Endothelial cell of umbilical vein (primary cell): ENCODE data around the gene RPL18. TPM values are rescaled to one million over a fixed set of nuclear protein-coding genes. Genes with fewer than 3 reads are reported as not detected.

Source experiments
- BruUV-seq: library from RNA; stranded (reverse); fragments of 400-500 nt; replicated peaks from 2 replicates; lab custom pipeline; 2021; lab: Mats Ljungman, UMichigan
- CTCF ChIA-PET: fragments of 300-600, 350-600 bp; sonication (Branson Sonifier 250); formaldehyde crosslinking; loops from one replicate; lab custom pipeline; 2021; ENCODE audit warnings: antibody characterized with exemption, inconsistent platforms; lab: Charles Lee
- POLR2A ChIA-PET: fragments of 300-600, 350-600 bp; sonication (Branson Sonifier 250); formaldehyde crosslinking; loops from one replicate; lab custom pipeline; 2021; ENCODE audit warnings: antibody characterized with exemption, inconsistent platforms; lab: Charles Lee
- DNase-seq: peaks from one replicate; pipeline ENCODE4 v3.0.0-alpha.2; 2011; ENCODE audit warnings: low read depth, low spot score
- FAIRE-seq: peaks from 2 replicates; lab custom pipeline; 2011; peaks lifted over from hg19 to GRCh38; lab: Jason Lieb, UNC
- H2AFZ ChIP-seq: 2 replicates; pipeline ENCODE4 v1.6.0; 2012; ENCODE audit warnings: low read depth, low read length, control low read depth, inconsistent platforms
- H3K27ac ChIP-seq: 2 replicates; pipeline ENCODE4 v1.5.1; 2011; ENCODE audit warnings: low read depth, mild to moderate bottlenecking, control low read depth, low read length, moderate library complexity; ENCODE audit not compliant: insufficient read depth
- H3K27me3 ChIP-seq, 2 experiments: 2 replicates each; pipeline versions ENCODE4 v1.6.0 to v1.6.1; 2011; ENCODE audit warnings: low read length in 2 of 2, mixed read lengths in 1 of 2; ENCODE audit not compliant: control insufficient read depth in 2 of 2, insufficient read depth in 2 of 2
- H3K36me3 ChIP-seq, 2 experiments: 2 replicates in 1 of 2; 3 replicates in 1 of 2; pipeline ENCODE4 v1.5.1; 2011; ENCODE audit warnings: low read length in 2 of 2, mild to moderate bottlenecking in 1 of 2, moderate library complexity in 1 of 2; ENCODE audit not compliant: control insufficient read depth in 2 of 2, insufficient read depth in 2 of 2; ENCODE audit errors: extremely low read depth in 1 of 2
- H3K4me1 ChIP-seq: 3 replicates; pipeline ENCODE4 v1.5.1; 2011; ENCODE audit warnings: mild to moderate bottlenecking, low read length; ENCODE audit not compliant: control insufficient read depth, insufficient read depth; ENCODE audit errors: extremely low read depth
- H3K4me2 ChIP-seq: 2 replicates; pipeline ENCODE4 v1.6.1; 2011; ENCODE audit warnings: low read length, control low read depth, mixed read lengths; ENCODE audit not compliant: insufficient read depth
- H3K4me3 ChIP-seq, 3 experiments: fragments of 200-600 bp in 1 of 3; sonication (generic), shearing (Covaris generic) in 1 of 3; replicated peaks in 1 of 3; 2 replicates each; pipeline ENCODE4 v1.5.1; 2011 to 2016; ENCODE audit warnings: control low read depth in 3 of 3, low read length in 3 of 3, mild to moderate bottlenecking in 2 of 3, inconsistent platforms in 1 of 3, low read depth in 1 of 3, moderate library complexity in 1 of 3; ENCODE audit not compliant: insufficient read depth in 1 of 3
- H3K79me2 ChIP-seq: 2 replicates; pipeline ENCODE4 v1.6.0; 2012; ENCODE audit warnings: low read length, inconsistent platforms; ENCODE audit not compliant: control insufficient read depth, insufficient read depth
- H3K9ac ChIP-seq: replicated peaks from 2 replicates; pipeline ENCODE3; 2011; ENCODE audit warnings: low read length, control low read depth; ENCODE audit not compliant: insufficient read depth; ENCODE audit errors: extremely low read depth
- H3K9me1 ChIP-seq: replicated peaks from 3 replicates; pipeline ENCODE4 v1.6.0; 2011; ENCODE audit warnings: mild to moderate bottlenecking, low read length; ENCODE audit not compliant: control insufficient read depth, insufficient read depth; ENCODE audit errors: extremely low read depth
- H3K9me3 ChIP-seq: replicated peaks from 2 replicates; pipeline ENCODE4 v1.5.1; 2012; ENCODE audit warnings: low read length, inconsistent platforms; ENCODE audit not compliant: control insufficient read depth, insufficient read depth
- H4K20me1 ChIP-seq: replicated peaks from 2 replicates; pipeline ENCODE3; 2011; ENCODE audit warnings: mild to moderate bottlenecking, low read length; ENCODE audit not compliant: control insufficient read depth, insufficient read depth; ENCODE audit errors: extremely low read depth
- EZH2 ChIP-seq: IDR thresholded peaks from 2 replicates; pipeline ENCODE4 v1.6.1; 2012; ENCODE audit warnings: borderline replicate concordance, low read depth, mild to moderate bottlenecking, moderate library complexity, low read length, inconsistent platforms; ENCODE audit not compliant: severe bottlenecking
- FOS ChIP-seq: IDR thresholded peaks from 2 replicates; pipeline ENCODE4 v1.6.1; 2011; ENCODE audit warnings: mild to moderate bottlenecking, low read length, moderate library complexity, borderline replicate concordance; ENCODE audit not compliant: insufficient read depth
- GATA2 ChIP-seq: IDR thresholded peaks from 2 replicates; pipeline ENCODE4 v1.7.0; 2011; ENCODE audit warnings: low read depth, mild to moderate bottlenecking, moderate library complexity, mixed read lengths, low read length; ENCODE audit not compliant: insufficient read length, insufficient read depth
- JUN ChIP-seq: IDR thresholded peaks from 2 replicates; pipeline ENCODE4 v1.6.1; 2011; ENCODE audit warnings: borderline replicate concordance, low read depth; ENCODE audit not compliant: insufficient read length, insufficient read depth
- MYC ChIP-seq: IDR thresholded peaks from one replicate; pipeline ENCODE4 v1.6.1; 2011; ENCODE audit warnings: mild to moderate bottlenecking, low read depth, low read length
- POLR2A ChIP-seq: IDR thresholded peaks from 2 replicates; pipeline ENCODE4 v1.6.1; 2012; ENCODE audit warnings: low read depth, mild to moderate bottlenecking, control low read depth, low read length
- POLR2AphosphoS5 ChIP-seq: IDR thresholded peaks from 2 replicates; pipeline ENCODE4 v1.6.1; 2012; ENCODE audit warnings: low read depth, mild to moderate bottlenecking, control low read depth, low read length, moderate library complexity; ENCODE audit not compliant: insufficient read depth
- dilution Hi-C: fragments of 300-500 bp; cut with MboI; formaldehyde crosslinking; loops from one replicate; pipeline ENCODE4 v1.15.0; 2019; ENCODE audit warnings: low sequenced_read_pairs; ENCODE audit not compliant: extremely low pct_ligation_motif_present
- intact Hi-C: fragments of 100-400 bp; cut with micrococcal nuclease; formaldehyde crosslinking; loops from one replicate; pipeline ENCODE4 v1.10.0; 2022
- polyA plus RNA-seq, 4 experiments: library from polyadenylated mRNA; depleted of rRNA in 3 of 4; stranded (reverse) in 3 of 4; unstranded in 1 of 4; fragments of >200 nt; gene quantifications; 2 replicates each; pipeline versions ENCODE4 v1.2.1 to v1.2.3, GENCODE V29; 2011 to 2012; ENCODE audit warnings: missing spikeins in 1 of 4
- total RNA-seq: library from RNA; stranded (reverse); gene quantifications from 2 replicates; pipeline ENCODE4 v1.2.3, GENCODE V29; 2021
- TF ChIP-seq, protein P1 (sequence below): IDR thresholded peaks from 2 replicates; pipeline ENCODE4 v1.6.1; 2011; ENCODE audit not compliant: insufficient read depth, insufficient read length
- TF ChIP-seq, protein P2 (sequence below), 2 donors: IDR thresholded peaks; 1 replicate in 1 of 2; 2 replicates in 1 of 2; pipeline ENCODE4 v1.5.1; 2011; ENCODE audit warnings: low read length in 2 of 2, mild to moderate bottlenecking in 2 of 2, moderate library complexity in 2 of 2, control low read depth in 1 of 2, inconsistent platforms in 1 of 2, low read depth in 1 of 2; ENCODE audit not compliant: insufficient read depth in 1 of 2; ENCODE audit errors: extremely low read depth in 1 of 2

The RPL18 gene
- total and polyA plus RNA-seq, 2 donors (not counting 3 experiments of a cell fraction or from before 2014, with no cell fraction given), result 1,407 to 2,154 TPM

DNA sequence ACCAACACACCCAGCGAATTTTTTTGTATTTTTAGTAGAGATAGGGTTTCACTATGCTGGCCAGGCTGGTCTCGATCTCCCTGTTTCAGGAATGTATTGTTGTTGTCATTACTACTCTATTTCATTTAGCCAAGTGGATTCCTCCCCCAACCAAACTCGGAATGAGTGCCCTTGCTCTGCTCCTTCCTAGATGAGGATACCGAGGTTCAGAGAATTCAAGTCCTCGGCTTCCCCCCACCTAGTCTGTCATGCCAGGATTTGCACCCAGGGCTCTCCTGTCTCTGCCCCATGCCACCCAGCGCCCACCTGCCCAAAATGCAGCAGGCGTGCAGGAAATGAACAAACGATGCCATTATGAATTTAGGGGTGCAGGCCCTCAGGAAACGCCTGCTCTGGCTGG lies 16.0 kb downstream of the RPL18 start:
- intact Hi-C loops, result no loop called here
- dilution Hi-C loops, result no loop called here
- Histone ChIP-seq H3K4me2 (no peak overlapping the region), H3K4me3 (no peak overlapping the region), H3K27me3 (no peaks in the 10 kb centered on the region), H3K27ac (no peak overlapping the region), H3K4me1 (no peaks in the 10 kb centered on the region), H3K9me3 (no peaks in the 10 kb centered on the region), H4K20me1 (no peaks in the 10 kb centered on the region), H3K79me2 (no peaks in the 10 kb centered on the region), H2AFZ (no peak overlapping the region), H3K36me3 (no peaks in the 10 kb centered on the region), H3K9me1 (no peaks in the 10 kb centered on the region), H3K9ac (no peak overlapping the region)
- CTCF ChIA-PET, result no interaction called here
- TF ChIP-seq, protein P1, sequence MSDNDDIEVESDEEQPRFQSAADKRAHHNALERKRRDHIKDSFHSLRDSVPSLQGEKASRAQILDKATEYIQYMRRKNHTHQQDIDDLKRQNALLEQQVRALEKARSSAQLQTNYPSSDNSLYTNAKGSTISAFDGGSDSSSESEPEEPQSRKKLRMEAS, result no peak
- TF ChIP-seq POLR2AphosphoS5 (no peak), JUN (no peak)
- FAIRE-seq (no peak), DNase-seq (no peak)
- BruUV-seq, result no TSS peak
- POLR2A ChIA-PET, result no interaction called here

DNA sequence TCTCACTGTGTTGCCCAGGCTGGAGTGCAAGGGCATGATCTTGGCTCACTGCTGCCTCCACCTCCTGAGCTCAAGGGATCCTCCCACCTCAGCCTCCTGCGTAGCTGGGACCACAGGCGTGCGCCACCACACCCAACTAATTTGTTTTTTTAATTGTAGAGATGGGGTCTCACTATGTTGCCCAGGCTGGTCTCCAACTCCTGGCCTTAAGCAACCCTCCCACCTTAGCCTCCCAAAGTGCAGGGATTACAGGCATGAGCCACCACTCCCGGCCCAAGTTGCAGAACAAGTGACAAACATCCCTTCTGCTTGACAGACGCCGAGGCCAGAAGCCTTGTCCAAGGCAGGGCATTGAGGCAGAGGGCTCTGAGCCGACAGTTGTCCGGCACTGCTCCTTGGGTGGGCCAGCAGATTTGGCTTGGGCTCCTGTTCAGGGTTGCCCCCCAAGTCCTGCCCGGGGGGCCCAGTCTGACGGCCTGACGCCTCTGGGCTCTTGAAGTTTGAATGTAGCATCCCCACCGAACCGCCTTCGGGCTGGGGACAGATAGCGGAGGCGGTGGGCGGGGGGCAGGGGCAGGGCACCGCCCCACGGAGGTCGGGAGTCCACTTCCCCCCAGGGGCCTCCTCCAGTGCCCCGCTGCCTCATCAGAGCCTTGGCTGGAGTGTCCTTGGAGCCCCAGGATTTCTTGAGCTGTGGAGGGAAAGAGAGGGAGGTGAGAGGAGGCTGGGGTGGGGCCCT lies 18.1 kb downstream of the RPL18 start:
- DNase-seq, result no peak
- Histone ChIP-seq H3K4me3 (no peak overlapping the region), H3K27ac (no peak overlapping the region), H3K27me3 (no peaks in the 10 kb centered on the region), H3K9me1 (no peaks in the 10 kb centered on the region), H3K9me3 (no peaks in the 10 kb centered on the region), H3K79me2 (no peaks in the 10 kb centered on the region), H3K36me3 (no peaks in the 10 kb centered on the region), H3K4me1 (no peaks in the 10 kb centered on the region), H3K4me2 (no peak overlapping the region), H2AFZ (no peak overlapping the region), H3K9ac (no peak overlapping the region), H4K20me1 (no peaks in the 10 kb centered on the region)
- ChIA-PET POLR2A (no interaction called here), CTCF (interaction anchor here (0.7 to 0.8 kb wide), 2 partner anchors 12 to 156 kb away, joined by 3 read pairs; no protein-coding TSS in a partner anchor)
- TF ChIP-seq, protein P1, result no peak
- TF ChIP-seq GATA2, result no peak
- TF ChIP-seq POLR2AphosphoS5, result no peak
- no peak for TF ChIP-seq JUN
- no peak for TF ChIP-seq MYC
- no peak for TF ChIP-seq POLR2A
- no peak for TF ChIP-seq EZH2
- TF ChIP-seq, protein P2, sequence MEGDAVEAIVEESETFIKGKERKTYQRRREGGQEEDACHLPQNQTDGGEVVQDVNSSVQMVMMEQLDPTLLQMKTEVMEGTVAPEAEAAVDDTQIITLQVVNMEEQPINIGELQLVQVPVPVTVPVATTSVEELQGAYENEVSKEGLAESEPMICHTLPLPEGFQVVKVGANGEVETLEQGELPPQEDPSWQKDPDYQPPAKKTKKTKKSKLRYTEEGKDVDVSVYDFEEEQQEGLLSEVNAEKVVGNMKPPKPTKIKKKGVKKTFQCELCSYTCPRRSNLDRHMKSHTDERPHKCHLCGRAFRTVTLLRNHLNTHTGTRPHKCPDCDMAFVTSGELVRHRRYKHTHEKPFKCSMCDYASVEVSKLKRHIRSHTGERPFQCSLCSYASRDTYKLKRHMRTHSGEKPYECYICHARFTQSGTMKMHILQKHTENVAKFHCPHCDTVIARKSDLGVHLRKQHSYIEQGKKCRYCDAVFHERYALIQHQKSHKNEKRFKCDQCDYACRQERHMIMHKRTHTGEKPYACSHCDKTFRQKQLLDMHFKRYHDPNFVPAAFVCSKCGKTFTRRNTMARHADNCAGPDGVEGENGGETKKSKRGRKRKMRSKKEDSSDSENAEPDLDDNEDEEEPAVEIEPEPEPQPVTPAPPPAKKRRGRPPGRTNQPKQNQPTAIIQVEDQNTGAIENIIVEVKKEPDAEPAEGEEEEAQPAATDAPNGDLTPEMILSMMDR (IDR thresholded peaks at IDR 0.05; ENCODE audit: extremely low read depth in 1 of 2, insufficient read depth in 1 of 2, low read depth in 1 of 2, low read length in 2 of 2), result no peak
- no peak for TF ChIP-seq FOS
- no TSS peak for BruUV-seq
- FAIRE-seq, result no peak
- intact Hi-C loops, result no loop called here
- dilution Hi-C loops, result no loop called here
